Thyroid gland (tissue), 4 donors: Measurements from ENCODE around the gene RAB11FIP4.

Source experiments
- POLR2A ChIP-seq, 2 donors: fragments of 450-650 bp; IDR thresholded peaks; one replicate each; pipeline ENCODE4 v1.6.1; 2017; ENCODE audit warnings: antibody characterized with exemption in 2 of 2, mild to moderate bottlenecking in 2 of 2, moderate library complexity in 1 of 2
- TF ChIP-seq, protein P1 (sequence below), 6 experiments: fragments of 200-600 bp in 3 of 6; fragments of 450-650 bp in 3 of 6; sonication (generic) in 3 of 6; IDR thresholded peaks; one replicate each; pipeline ENCODE4 v1.5.1; 2016 to 2019; ENCODE audit warnings: antibody characterized with exemption in 6 of 6, mild to moderate bottlenecking in 2 of 6, inconsistent platforms in 1 of 6, moderate library complexity in 1 of 6

DNA sequence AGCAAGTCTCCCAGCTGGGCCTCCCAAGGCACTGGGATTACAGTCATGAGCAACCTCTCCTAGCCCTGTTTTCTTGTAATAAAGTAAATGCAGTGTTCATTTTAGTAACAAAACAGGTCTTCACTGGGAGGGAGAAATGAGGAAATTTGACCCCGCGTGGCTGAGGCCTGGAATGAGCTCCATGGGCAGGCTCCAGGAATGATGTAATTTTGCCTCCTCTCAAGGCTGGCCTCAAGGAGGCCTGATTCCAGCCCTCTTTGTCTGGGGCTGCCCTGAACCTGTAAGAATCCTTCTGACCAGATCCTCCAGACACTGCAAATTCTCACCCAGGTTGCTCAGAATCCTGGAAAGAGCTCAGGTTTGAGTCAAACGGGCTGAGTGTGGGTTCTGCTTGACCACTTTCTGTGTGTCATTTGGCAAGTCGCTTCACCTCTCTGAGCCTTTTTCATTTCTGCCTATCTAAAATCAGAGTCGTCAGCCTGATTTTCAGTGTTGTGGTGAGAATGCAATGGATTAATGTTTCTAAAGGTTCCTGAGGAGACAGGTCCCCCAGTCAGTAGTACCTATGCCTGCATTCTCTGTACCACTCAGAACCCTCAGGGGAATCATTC is 57.1 kb downstream of the RAB11FIP4 start:
- TF ChIP-seq, protein P1, sequence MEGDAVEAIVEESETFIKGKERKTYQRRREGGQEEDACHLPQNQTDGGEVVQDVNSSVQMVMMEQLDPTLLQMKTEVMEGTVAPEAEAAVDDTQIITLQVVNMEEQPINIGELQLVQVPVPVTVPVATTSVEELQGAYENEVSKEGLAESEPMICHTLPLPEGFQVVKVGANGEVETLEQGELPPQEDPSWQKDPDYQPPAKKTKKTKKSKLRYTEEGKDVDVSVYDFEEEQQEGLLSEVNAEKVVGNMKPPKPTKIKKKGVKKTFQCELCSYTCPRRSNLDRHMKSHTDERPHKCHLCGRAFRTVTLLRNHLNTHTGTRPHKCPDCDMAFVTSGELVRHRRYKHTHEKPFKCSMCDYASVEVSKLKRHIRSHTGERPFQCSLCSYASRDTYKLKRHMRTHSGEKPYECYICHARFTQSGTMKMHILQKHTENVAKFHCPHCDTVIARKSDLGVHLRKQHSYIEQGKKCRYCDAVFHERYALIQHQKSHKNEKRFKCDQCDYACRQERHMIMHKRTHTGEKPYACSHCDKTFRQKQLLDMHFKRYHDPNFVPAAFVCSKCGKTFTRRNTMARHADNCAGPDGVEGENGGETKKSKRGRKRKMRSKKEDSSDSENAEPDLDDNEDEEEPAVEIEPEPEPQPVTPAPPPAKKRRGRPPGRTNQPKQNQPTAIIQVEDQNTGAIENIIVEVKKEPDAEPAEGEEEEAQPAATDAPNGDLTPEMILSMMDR (IDR thresholded peaks at IDR 0.05), result no peak
- TF ChIP-seq POLR2A (IDR thresholded peaks at IDR 0.05), result no peak
